Right lobe of liver (tissue), 6 donors: Measurements from ENCODE around the gene UBN2. TPM values are rescaled to one million over a fixed set of nuclear protein-coding genes. Genes with fewer than 3 reads are reported as not detected.
"Not testable (repeated sequence)": the region's sequence is repeated elsewhere in the genome, so short reads cannot be mapped to it uniquely, and the experiment has no call there.

Source experiments
- ATAC-seq, 4 donors: fragments of 200-7000 bp; cut with Tn5 transposase; one replicate each; pipeline ENCODE4 v1.9.1; 2020; ENCODE audit warnings: mild to moderate bottlenecking in 4 of 4, moderate library complexity in 4 of 4
- DNase-seq, 3 donors: peaks; one replicate each; pipeline ENCODE4 v3.0.0-alpha.2; 2020
- H3K27ac ChIP-seq, 3 donors: fragments of 200-600 bp; one replicate each; pipeline ENCODE4 v1.8.0; 2022
- H3K27me3 ChIP-seq, 2 donors: fragments of 200-600 bp; one replicate each; pipeline ENCODE4 v1.8.0; 2022
- H3K36me3 ChIP-seq, 4 donors: fragments of 200-600 bp; sonication (generic) in 1 of 4; one replicate each; pipeline versions ENCODE4 v1.5.1 to v1.8.0; 2017 to 2022; ENCODE audit warnings: control low read depth in 1 of 4
- H3K4me1 ChIP-seq, 4 donors: fragments of 200-600 bp; sonication (generic) in 1 of 4; one replicate each; pipeline versions ENCODE4 v1.5.1 to v1.8.0; 2017 to 2022; ENCODE audit warnings: control low read depth in 1 of 4
- H3K4me3 ChIP-seq, 3 donors: fragments of 200-600 bp; one replicate each; pipeline ENCODE4 v1.8.0; 2022
- H3K9me3 ChIP-seq, 4 donors: fragments of 200-600 bp; sonication (generic) in 1 of 4; one replicate each; pipeline versions ENCODE4 v1.5.1 to v1.8.0; 2017 to 2022; ENCODE audit warnings: control low read depth in 1 of 4
- POLR2A ChIP-seq: fragments of 450-650 bp; IDR thresholded peaks from one replicate; pipeline ENCODE4 v1.6.1; 2017; ENCODE audit warnings: antibody characterized with exemption, mild to moderate bottlenecking
- WGBS: methylation state at CpG from one replicate; pipeline ENCODE4 v1.1.6; 2018; ENCODE audit warnings: low coverage, low lambda C conversion rate; ENCODE audit not compliant: insufficient coverage; ENCODE audit errors: missing lambda C conversion rate; 5-methylcytosine and 5-hydroxymethylcytosine counted together
- intact Hi-C, 2 donors: fragments of 100-400 bp; cut with DNase I; formaldehyde crosslinking; loops; one replicate each; pipeline versions ENCODE4 v1.11.2 to v1.14.1; 2022
- total RNA-seq, 6 experiments: library from RNA; depleted of rRNA in 2 of 6; stranded (reverse); fragments of >200 nt in 2 of 6; fragmentation: NEBNext Ultra II Directional in 3 of 6; extraction: Animal tissue kit (Norgen Biotek cat#: 25700) in 3 of 6; gene quantifications; one replicate each; pipeline versions ENCODE4 v1.1.0 to v1.2.4, GENCODE V29; 2016 to 2023
- TF ChIP-seq, protein P1 (sequence below), 4 donors: fragments of 200-600 bp in 3 of 4; fragments of 450-650 bp in 1 of 4; IDR thresholded peaks; one replicate each; pipeline versions ENCODE4 v1.5.1 to v1.8.0; 2016 to 2022; ENCODE audit warnings: antibody characterized with exemption in 4 of 4, mild to moderate bottlenecking in 2 of 4
- donor health status: DM: no; HTN: yes; CAD: no.
- donor health status: DM: no; HTN: no; CAD: no.
- donor health status: DM: no; HTN: no; CAD: no.
- donor health status: DM: no; HTN: yes; CAD: no.
- donor health status: DM: no; HTN: yes; CAD: no.

The UBN2 gene
- total RNA-seq, 6 experiments from 2014 or later = 4.5 to 12.0 (median 8.1) TPM

DNA sequence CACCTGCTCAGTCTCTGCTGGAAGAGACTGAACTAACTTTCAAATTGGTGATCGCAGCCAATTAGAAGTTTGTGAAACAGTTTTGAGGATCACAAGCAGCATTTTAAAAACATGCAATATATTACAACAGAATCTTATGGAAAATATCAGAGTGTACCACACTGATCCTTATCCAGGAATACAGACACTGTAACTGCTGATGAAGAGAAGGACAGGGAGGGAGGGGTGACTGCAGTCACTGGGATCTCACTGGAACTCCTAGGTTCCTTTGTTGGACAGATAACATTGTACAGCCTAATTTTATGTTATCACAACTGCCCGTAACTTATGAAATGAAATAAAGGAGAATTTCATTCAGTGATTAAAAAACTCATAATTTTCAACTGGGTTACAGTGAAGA is 6.8 kb upstream of the UBN2 start:
- DNase-seq (no peak), ATAC-seq (no peak)
- TF ChIP-seq, protein P1, sequence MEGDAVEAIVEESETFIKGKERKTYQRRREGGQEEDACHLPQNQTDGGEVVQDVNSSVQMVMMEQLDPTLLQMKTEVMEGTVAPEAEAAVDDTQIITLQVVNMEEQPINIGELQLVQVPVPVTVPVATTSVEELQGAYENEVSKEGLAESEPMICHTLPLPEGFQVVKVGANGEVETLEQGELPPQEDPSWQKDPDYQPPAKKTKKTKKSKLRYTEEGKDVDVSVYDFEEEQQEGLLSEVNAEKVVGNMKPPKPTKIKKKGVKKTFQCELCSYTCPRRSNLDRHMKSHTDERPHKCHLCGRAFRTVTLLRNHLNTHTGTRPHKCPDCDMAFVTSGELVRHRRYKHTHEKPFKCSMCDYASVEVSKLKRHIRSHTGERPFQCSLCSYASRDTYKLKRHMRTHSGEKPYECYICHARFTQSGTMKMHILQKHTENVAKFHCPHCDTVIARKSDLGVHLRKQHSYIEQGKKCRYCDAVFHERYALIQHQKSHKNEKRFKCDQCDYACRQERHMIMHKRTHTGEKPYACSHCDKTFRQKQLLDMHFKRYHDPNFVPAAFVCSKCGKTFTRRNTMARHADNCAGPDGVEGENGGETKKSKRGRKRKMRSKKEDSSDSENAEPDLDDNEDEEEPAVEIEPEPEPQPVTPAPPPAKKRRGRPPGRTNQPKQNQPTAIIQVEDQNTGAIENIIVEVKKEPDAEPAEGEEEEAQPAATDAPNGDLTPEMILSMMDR (IDR thresholded peaks at IDR 0.05) = no peak
- no peak for TF ChIP-seq POLR2A
- Histone ChIP-seq H3K4me1 (no peaks in the 10 kb centered on the region), H3K4me3 (no peak overlapping the region), H3K27me3 (no peaks in the 10 kb centered on the region), H3K9me3 (no peaks in the 10 kb centered on the region), H3K27ac (no peak overlapping the region), H3K36me3 (no peaks in the 10 kb centered on the region)
- WGBS = 64% methylated on average over 2 of the region's 2 CpGs
- intact Hi-C loops = no loop called here

DNA sequence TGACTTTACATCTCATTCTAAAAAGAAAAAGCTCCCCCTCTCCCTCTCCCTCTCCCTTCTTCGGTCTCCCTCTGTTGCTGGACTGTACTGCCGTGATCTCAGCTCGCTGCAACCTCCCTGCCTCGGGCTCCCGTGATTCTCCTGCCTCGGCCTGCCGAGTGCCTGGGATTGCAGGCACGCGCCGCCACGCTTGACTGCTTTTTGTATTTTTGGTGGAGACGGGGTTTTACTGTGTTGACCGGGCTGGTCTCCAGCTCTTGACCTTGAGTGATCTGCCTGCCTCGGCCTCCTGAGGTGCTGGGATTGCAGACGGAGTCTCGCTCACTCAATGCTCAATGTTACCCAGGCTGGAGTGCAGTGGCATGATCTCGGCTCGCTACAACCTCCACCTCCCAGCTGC is 6.2 kb upstream of the UBN2 start:
- DNase-seq, intact Hi-C loops, H3K4me3 ChIP-seq, H3K36me3 ChIP-seq, H3K27ac ChIP-seq, H3K4me1 ChIP-seq, H3K9me3 ChIP-seq, H3K27me3 ChIP-seq, ATAC-seq: not testable (repeated sequence)
- 86% methylated on average over 9 of the region's 18 CpGs for WGBS

DNA sequence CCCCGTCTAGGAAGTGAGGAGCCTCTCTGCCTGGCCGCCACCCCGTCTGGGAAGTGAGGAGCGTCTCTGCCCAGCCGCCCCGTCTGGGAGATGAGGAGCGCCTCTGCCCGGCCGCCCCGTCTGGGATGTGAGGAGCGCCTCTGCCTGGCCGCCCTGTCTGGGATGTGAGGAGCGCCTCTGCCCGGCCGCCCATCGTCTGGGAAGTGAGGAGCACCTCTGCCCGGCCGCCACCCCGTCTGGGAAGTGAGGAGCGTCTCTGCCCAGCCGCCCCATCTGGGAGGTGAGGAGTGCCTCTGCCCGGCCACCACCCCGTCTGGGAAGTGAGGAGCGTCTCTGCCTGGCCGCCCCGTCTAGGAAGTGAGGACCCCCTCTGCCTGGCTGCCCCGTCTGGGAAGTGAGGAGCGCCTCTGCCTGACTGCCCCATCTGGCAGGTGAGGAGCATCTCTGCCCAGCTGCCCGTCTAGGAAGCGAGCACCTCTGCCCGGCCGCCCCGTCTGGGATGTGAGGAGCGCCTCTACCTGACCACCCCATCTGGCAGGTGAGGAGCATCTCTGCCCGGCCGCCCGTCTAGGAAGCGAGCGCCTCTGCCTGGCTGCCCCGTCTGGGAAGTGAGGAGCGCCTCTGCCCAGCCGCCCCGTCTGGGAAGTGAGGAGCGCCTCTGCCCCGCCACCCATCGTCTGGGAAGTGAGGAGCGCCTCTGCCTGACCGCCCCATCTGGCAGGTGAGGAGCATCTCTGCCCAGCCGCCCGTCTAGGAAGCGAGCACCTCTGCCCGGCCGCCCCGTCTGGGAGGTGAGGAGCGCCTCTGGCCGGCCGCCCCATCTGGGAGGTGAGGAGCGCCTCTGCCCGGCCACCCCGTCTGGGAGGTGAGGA is 5.5 kb upstream of the UBN2 start:
- H3K36me3 ChIP-seq, H3K27ac ChIP-seq, intact Hi-C loops, H3K27me3 ChIP-seq, H3K9me3 ChIP-seq, H3K4me1 ChIP-seq, H3K4me3 ChIP-seq, ATAC-seq, DNase-seq: not testable (repeated sequence)
- WGBS = 100% methylated on average over 1 of the region's 60 CpGs

DNA sequence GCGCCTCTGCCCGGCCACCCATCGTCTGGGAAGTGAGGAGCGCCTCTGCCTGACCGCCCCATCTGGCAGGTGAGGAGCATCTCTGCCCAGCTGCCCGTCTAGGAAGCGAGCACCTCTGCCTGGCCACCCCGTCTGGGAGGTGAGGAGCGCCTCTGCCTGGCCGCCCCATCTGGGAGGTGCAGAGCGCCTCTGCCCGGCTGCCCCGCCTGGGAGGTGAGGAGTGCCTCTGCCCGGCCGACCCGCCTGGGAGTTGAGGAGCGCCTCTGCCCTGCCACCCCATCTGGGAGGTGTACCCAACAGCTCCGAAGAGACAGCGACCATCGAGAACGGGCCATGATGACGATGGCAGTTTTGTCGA is 4.9 kb upstream of the UBN2 start:
- H3K27ac ChIP-seq, H3K4me1 ChIP-seq, intact Hi-C loops, H3K36me3 ChIP-seq, H3K4me3 ChIP-seq, H3K27me3 ChIP-seq, ATAC-seq, DNase-seq, H3K9me3 ChIP-seq: not testable (repeated sequence)
- 94% methylated on average over 9 of the region's 23 CpGs for WGBS

DNA sequence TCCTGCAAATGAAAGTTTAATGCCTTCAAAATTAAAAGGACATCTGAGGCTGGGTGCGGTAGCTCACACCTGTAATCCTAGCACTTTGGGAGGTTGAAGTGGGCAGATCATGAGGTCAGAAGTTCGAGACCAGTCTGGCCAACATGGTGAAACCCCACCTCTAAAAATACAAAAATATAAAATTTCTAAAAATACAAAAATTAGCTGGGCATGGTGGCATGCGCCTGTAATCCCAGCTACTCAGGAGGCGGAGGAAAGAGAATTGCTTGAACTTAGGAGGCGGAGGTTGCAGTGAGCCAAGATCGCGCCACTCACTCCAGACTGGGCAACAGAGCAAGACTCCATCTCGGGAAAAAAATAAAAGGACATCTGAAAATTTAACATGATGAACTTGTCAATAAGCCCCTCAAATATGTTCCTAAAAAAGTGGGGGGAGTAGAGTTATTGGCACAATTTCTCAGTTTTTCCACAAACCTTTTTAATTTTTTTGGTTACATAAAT is 4.0 kb upstream of the UBN2 start:
- ATAC-seq, H3K27me3 ChIP-seq, H3K36me3 ChIP-seq, H3K9me3 ChIP-seq, DNase-seq, H3K4me1 ChIP-seq, H3K4me3 ChIP-seq, intact Hi-C loops, H3K27ac ChIP-seq: not testable (repeated sequence)
- WGBS = 87% methylated on average over 8 of the region's 8 CpGs

DNA sequence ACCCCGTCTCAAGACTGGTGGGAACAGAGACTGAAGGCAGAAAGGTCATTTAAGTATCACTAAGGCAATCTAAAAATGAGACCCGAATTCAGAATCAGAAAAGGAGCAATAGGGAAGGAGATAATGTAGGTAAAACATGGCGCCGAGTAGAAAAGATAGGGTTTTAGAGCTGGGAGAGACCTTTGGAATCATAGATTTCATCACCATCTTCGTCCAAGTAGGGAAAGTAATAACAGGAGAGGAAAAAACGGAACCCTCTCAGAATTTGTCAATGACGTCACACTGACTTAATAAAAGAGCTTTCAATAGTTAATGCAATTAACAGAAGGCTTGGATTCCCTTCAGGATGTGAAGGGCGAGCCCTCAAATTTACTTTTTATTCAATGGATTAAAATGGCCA is 1.0 kb upstream of the UBN2 start:
- intact Hi-C loops = no loop called here
- Histone ChIP-seq H3K9me3 (no peaks in the 10 kb centered on the region), H3K36me3 (no peaks in the 10 kb centered on the region), H3K27me3 (no peaks in the 10 kb centered on the region), H3K27ac (no peak overlapping the region), H3K4me1 (peaks cover 0 to 25% (median 2%) of the 10 kb centered on the region in 4 donors), H3K4me3 (peak overlapping the region in 1 of 3 donors; percentile 75)
- ATAC-seq (no peak), DNase-seq (no peak)
- 59% methylated on average over 8 of the region's 8 CpGs for WGBS
- TF ChIP-seq, protein P1 (IDR thresholded peaks at IDR 0.05) = no peak
- no peak for TF ChIP-seq POLR2A
